GM19467 (cell line): Measurements from ENCODE around the gene PARP6.

Source experiments
- ATAC-seq: cut with Tn5 transposase; IDR thresholded peaks from one replicate; pipeline ENCODE4 v1.9.1; 2021; ENCODE audit warnings: mild to moderate bottlenecking, moderate library complexity; ENCODE audit not compliant: unreplicated experiment

The PARP6 gene

DNA sequence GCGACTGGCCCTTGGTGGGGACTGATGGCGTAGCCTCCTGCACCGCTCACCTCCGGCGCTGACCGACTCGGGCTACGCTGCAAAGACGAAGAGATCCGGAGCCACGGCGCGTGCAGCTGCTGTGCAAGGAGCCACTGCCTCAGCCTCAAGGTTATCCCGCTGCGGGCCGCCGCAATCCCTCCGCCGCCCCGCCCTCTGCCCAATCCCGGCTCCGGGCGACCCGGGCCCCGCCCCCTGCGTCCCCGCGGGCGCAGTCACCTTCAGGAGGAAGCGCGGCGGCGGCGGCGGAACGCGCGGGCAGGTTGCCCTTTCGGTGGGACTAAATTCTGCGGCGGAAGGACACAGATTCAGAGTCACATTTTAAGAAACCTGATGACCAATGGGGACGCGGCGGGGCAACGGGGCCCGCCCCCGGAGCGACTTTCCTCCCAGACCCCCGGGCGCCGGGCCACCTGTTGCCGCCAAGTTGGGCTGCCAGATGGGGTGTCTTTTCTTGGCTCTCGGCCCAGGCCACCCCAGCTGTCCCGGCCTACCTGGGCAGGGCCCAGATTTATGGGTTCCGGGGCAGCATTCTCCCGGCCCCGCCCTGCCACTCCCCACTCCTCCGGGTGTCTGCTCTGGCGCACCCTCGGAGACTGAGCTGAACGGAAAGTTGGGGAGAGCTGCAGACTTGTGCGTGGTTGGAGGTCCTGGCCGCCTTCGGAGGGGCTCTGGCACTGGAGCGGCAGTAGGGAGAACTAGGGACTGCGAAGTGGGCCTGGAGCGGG is 41.1 kb downstream of the PARP6 start, which contains the start of gene PKM:
PKM (minus strand) TSS at position 125 of the 767 bp plus-strand sequence. CDS start 12,093 bp downstream, outside the sequence.
- peak; percentile 36 for ATAC-seq

DNA sequence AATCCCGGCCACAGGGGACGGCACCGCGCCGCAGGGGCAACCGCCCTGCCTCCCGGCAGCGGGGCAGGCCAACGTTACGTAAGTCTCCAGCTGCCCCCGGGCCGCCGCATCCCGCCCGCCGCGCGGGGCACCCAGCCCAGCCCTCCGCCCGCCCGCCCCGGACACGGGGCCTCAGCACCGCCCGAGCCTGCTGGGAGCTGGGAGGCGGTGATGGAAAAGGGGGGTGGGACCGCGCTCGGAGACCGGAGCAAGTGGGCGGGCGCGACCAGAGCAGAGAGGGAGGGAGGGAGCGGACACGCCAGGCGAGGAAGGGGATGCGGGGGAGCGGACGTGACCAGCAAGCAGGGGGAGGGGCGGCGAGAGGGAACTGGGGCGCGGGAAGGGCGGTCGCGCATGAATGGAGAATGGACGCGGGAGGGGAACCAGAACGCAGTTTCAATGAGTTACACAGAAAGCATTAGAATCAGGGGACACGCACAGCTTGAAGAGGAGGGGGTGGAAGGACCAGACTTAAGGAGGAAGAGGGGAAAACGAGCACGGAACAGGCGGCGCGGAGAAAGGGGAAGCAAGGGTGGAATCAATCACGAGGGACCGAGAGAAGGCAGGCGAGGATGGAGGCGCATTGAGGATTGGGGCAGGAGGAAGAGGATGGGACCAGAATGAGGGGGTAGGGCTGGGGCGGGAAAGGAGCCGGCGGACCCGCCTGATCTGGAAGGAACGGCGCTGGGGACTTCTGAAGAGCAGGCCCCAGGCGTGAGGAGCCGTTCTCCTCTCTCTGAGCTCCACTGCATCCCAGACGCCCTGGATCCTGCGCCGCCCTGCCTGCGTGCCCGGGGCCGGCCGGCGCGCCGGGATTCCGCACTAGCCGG is 41.9 kb downstream of the PARP6 start:
- no peak for ATAC-seq

DNA sequence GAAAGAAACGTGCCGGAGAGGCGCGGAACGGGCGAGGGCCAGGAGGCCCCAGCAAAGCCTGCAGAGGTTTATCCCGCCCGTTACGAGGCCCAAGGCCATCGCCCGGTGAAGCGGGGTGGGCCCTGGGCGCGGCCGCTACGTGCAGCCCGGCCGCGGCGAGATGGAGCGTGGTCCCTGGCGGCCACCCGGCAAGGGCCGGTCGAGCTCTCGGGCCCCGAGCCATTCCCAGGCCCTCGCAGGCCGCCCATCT is 42.5 kb downstream of the PARP6 start:
- ATAC-seq, result no peak

DNA sequence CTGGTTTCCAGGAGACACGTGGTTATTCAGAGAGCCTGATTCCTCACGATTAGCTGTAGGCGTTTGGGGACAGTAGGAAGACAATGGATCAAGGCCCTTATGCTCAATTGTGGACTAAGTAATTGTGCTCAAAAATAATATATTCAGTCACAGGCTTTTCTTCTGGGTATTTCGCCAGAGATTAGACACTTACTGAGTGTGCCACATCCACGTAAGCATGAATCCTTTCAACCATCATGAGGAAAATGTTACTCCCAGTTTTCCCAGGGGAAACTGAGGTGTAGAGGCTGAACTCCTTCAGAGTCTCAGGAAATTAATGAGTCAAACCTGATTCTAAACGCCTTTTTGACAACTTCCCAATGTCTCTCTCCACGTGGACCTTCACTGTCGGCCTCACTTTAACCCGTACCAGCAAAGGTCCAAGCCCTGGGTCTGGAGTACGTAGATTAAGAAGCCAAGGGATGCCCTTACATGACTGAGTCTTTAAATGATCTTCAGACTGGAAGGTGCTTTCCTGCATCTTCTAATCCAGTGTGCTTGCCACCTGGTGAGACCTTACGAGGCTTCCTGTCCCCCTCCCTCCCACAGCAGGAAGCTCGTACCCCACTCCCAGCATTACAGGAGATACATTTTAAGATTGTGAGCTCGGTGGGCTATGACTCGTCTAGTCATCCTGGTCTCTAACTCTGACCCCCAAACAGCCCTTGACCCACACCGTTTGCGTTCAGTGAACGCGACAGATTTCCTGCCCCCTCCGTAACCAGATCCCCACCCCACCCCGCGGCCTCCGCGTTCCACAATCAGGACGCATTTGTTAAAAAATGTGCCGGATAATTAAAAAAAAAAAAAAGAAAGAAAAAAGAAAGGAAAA is 43.0 kb downstream of the PARP6 start:
- ATAC-seq, result no peak

DNA sequence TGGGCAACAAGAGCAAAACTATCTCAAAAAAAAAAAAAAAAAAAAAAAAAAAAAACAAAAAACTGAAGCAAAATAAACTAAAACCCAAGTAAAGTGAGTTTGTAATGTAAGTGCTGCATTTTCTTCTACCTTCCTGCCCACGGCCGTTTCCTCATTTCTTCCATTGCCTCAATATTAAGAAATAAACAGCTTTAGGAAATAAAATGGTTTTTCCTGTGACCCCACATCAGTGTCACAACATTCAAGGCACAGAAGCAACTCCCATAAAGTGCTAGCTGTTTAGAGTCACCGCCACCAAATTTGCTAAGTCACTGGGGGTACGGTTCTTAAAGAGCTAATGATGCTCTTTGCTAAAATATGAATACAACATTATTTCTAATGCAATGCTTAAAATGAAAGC is 44.6 kb downstream of the PARP6 start:
- no peak for ATAC-seq

DNA sequence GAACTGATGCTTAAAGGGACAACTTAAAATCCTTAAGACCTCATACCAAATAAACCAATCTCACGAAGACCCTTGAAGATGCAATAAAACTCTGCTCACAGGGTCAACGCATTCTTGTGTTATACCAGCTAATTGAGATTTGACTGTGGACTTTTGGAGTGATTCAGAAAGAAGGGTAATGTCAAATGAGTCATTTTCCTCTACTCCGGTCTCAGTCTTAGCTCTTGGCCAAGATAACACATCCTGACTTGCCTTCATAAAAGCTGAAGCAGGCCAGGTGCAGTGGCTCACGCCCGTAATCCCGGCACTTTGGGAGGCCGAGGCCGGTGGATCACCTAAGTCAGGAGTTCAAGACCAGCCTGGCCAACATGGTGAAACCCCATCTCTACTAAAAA is 45.2 kb downstream of the PARP6 start:
- no peak for ATAC-seq

DNA sequence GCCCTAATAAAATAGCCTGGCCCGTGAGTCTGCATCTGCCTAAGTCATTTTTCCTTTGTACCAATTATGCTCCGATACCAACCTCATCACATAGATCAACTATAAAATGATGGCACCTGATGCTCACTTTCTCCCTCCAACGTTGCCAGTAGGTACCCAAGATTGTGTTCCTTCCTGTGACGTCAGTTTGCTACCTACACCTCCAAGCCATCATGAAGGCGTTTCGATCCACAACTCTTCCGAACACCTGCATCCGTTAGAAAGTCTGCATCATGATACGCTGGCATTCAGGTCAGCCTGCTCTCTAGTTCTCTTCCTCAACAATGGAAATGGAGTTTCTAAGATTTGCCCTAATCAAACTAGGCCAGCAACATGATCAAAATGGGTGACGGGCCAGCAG is 49.1 kb downstream of the PARP6 start:
- no peak for ATAC-seq

DNA sequence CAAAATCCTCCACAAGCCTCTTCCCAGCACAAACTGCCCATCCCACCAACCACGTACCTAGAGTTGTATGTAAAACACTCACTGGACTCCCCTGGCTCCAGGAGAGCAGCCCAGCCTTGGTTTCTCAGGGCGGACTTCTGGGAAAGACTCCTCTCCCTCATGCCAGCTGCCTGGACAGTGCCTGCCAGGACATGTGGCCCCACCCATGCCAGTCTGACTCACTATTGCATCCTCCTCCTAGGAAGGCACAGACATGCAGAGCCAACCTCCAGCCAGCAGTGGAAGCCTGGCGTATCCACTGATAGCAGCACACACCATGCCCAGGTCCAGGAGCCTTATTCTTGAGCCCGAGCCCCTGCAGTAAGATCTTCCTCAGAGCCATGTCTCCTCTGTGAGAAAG is 50.0 kb downstream of the PARP6 start:
- ATAC-seq, result no peak

DNA sequence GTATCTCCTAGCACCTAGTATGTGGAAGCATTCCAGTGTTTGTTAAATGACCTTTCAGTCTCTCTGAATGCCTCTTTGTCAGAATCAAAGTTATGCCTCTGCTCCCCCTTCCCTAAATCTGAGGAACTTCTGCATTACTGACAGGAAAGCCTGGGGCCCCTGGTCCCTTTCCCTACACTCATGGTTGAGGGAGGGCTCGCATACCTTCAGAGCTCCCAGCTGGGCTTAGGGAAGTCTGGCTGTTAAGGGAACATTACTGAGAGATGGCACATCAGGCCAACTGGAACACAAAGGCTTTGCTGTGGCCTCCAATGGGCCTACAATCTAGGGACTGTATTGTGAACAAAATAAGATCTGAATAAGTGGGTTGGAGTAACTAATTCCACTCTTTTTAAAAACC is 51.7 kb downstream of the PARP6 start:
- ATAC-seq, result no peak

DNA sequence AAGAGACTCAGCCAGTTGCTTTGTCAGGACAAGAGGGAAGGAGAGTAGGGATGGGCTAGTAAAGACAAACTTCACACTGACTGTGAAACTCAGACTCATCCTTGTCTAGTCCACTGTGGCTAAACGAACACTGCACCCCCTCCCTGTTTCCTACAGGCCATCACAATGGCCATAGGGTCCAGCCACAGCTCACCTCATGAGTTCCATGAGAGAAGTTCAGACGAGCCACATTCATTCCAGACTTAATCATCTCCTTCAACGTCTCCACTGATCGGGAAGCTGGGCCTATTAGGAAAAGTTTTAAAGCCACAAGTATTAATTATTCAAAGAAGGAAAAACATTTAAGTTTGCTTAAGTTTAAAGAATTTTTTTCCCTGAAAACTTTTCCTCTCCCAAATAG is 55.1 kb downstream of the PARP6 start:
- ATAC-seq, result no peak

DNA sequence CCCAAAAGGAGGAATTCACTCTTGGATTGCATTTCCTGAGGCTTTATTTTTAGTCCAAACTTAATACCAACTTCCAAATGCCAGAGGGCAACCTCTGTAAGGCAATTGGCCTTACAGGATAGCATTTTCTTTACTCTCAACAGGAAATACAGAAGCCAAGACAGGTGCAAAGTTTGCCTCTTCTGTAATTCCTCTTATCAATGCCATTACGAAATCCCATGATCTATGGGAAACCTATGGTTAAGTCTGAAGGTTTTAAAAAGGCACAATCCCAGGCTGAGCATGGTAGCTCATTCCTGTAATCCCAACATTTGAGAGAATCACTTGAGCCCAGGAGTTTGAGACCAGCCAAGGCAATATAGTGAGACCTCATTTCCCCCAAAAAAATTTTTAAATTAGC is 56.3 kb downstream of the PARP6 start:
- no peak for ATAC-seq

DNA sequence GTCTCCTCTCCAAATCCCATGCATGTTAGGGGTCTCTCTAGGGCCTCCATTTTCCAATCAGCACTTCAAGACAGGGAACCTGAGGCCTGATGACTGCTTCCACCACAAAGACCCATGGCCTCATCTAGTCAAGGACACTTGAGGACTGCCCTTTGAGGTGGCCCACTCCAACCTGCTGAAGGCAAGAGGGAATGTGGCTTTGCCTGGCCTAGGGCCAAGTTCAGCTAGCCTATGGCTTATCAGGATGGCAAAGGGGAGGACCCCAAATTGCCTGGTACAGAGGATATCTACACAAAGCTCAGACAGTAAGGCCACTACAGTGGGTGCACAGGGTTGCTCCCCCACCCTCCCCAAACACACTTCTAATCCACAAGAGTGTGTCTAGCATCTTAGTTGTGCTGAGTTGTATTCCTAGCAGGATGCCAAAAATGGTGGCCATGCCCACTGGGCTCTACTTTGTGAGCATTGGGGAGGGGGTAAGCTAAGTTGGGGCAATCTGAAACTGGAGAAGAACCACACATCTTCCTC is 64.7 kb downstream of the PARP6 start:
- no peak for ATAC-seq

DNA sequence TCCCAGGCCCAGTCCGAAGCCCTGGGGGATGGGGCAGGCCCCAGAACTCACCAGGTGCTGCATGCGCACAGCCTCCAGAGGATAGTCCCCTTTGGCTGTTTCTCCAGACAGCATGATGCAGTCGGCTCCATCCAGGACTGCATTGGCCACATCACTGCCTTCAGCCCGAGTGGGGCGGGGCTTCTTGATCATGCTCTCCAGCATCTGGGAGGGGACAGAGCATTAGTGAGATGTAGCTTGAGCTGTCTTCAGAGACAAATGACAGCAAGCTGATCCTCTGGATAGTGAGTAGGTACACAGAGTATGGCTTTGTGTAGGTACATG is 65.7 kb downstream of the PARP6 start:
- no peak for ATAC-seq

DNA sequence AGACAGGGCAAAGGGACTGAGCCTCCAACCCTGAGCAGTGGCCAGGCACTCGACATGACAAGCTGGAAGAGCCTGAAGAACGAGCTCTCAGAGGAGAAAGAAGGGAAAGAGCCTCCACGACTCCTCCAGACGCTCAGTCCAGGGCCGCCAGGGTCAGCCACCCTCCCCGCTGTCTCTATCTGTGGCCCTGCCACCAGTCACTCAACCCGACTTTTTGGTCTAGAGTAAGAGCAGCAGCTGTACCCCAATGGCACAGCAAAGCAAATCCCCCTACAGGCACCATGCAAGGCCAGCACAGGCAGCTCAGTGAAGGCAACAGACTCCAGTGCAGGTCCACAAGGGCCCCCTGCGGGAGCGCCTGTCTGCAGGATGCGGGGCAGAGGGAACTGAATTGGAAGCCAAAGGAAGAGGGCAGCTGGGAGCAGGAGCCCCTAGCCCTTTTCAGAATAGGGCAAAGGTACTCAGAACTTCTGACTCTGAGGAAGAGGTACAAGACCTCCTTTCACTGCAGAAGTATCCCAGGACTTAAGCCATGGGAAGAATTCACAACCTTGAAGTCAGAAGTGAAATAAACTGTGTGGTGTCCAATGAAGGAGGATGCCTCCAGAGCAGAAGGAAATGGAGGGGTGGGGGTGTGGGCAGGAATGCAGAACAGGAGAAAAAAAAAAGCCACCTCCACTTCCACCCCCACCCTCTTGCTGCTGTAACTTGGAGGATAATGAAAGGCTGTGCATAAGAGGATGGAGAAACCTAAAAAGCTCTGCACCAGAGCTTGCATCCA is 66.3 kb downstream of the PARP6 start:
- ATAC-seq, result no peak

DNA sequence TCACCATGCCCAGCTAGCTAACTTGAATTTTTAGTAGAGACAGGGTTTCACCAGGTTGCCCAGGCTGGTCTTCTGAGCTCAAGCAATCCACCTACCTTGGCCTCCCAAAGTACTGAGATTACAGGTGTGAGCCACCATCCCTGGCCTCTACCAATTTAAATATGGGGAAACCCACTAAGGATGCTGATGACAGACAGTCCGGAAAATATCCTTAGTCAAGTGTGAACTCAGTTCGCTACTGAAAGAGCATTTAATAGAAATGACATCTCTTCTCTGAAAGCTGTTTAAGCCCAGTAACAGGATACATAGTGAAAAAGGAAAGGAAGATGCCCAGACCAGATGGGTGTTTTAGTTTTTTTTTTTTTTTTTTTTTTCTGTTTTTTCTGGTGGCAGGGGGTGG is 67.1 kb downstream of the PARP6 start:
- no peak for ATAC-seq

DNA sequence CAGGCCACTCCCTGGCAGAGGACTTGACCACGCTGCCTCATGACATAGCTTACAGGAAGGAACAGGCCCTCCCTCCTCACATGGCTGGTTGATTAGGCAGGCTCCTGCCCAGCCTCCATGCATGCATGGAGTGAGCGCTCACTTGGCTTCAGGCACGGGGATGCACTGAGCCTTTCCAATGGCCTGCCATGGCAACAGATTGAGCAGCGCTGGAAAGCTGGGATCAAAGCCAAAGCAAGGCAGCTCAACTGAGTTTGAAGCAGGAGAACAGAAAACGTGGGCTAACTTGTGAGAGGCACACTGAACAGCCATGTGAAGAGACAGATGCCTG is 68.9 kb downstream of the PARP6 start:
- no peak for ATAC-seq

DNA sequence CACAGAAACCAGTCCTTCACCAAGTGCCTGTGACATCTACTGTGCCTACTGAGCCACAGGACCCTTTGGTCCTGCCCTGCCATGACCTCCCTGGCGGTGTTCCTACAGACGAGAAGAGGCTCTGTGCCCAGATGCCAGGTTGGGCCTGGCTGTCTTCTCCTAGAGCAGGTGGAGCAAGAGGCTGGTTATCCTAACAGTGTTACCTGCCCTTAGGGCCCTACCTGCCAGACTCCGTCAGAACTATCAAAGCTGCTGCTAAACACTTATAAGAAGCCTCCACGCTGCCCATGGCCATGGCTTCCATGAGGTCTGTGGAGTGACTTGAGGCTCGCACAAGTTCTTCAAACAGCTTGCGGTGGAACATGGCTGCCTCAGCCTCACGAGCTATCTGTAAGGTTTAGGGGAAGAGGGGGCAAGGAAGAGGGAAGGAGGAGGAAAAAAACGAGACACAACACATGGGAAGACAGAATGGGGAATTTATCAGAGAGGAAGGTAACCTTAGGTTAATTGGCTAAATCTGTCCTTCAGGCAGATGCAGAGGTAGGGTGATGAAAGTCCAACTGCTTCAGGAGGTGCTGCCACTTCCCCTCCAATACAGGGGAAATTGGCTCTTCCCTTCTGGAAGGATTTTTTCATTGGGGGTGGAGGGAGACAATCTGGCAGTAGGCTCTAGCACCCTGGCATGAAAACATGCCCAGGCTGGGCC is 69.4 kb downstream of the PARP6 start:
- ATAC-seq, result no peak

DNA sequence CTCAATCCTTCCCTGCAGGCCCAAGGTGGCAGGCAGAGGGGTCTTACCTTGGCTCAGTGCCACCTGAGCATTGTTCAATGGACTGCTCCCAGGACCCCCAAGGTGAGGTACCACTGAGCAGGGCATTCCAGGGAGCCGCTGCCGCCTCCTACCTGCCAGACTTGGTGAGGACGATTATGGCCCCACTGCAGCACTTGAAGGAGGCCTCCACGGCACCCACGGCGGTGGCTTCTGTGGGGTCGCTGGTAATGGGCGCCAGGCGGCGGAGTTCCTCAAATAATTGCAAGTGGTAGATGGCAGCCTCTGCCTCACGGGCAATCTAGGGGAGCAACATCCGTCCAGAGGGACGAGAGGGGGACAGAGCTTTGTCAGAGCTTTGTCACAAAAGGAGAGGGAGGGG is 70.1 kb downstream of the PARP6 start:
- no peak for ATAC-seq

DNA sequence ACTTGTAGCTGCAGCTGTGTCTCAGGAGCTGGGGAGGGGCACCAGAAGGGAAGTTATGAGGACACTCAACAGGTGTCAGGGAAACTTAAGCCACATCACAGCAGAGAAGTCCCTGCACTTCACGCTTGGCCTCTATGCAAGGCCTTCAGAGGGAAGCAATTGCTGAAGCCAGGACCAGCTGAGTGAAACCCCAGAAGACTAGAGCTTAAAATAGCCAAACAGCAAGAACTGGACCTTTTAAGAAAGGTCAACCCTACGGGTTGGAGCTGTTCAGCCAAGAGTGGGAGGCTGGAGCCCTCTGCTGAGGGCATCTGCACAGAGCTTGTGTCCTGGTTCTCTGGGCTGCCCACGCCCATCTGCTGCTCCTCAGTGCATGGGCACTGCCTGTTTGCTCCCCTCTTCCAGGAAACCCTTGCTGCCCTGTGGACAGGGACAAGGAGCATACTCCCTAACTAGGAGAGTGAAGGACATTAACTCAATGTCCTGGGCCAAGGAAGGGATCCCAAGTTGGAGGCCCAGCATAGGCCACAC is 70.9 kb downstream of the PARP6 start:
- no peak for ATAC-seq
